Gastrocnemius medialis (tissue), 4 donors: ENCODE measurements around the gene FAM241A.

ENCODE experiments used
- POLR2A ChIP-seq, 2 donors: fragments of 450-650 bp; IDR thresholded peaks; one replicate each; pipeline ENCODE4 v1.6.1; 2017; ENCODE audit warnings: antibody characterized with exemption in 2 of 2, mild to moderate bottlenecking in 2 of 2, moderate library complexity in 2 of 2
- TF ChIP-seq, protein P1 (sequence below), 5 experiments: fragments of 450-650 bp in 3 of 5; fragments of 200-600 bp in 2 of 5; sonication (generic) in 2 of 5; IDR thresholded peaks in 4 of 5; conservative IDR thresholded peaks in 1 of 5; 1 replicate in 4 of 5; 2 replicates in 1 of 5; pipeline ENCODE4 v1.5.1; 2016 to 2019; ENCODE audit warnings: antibody characterized with exemption in 5 of 5, mild to moderate bottlenecking in 3 of 5, moderate library complexity in 3 of 5

GRCh38 chr4:112201915-112202505 lies 56.8 kb downstream of the FAM241A start:
- TF ChIP-seq POLR2A (IDR thresholded peaks at IDR 0.05): no peak
- TF ChIP-seq, protein P1, sequence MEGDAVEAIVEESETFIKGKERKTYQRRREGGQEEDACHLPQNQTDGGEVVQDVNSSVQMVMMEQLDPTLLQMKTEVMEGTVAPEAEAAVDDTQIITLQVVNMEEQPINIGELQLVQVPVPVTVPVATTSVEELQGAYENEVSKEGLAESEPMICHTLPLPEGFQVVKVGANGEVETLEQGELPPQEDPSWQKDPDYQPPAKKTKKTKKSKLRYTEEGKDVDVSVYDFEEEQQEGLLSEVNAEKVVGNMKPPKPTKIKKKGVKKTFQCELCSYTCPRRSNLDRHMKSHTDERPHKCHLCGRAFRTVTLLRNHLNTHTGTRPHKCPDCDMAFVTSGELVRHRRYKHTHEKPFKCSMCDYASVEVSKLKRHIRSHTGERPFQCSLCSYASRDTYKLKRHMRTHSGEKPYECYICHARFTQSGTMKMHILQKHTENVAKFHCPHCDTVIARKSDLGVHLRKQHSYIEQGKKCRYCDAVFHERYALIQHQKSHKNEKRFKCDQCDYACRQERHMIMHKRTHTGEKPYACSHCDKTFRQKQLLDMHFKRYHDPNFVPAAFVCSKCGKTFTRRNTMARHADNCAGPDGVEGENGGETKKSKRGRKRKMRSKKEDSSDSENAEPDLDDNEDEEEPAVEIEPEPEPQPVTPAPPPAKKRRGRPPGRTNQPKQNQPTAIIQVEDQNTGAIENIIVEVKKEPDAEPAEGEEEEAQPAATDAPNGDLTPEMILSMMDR (IDR thresholded peaks at IDR 0.05 in 4 of 5, conservative IDR thresholded peaks at IDR 0.05 in 1 of 5): no peak
